Loucy (cell line): ENCODE results near the gene GLT1D1.

Experiments
- CTCF ChIP-seq: fragments of 200-600 bp; sonication (generic); conservative IDR thresholded peaks from 2 replicates; pipeline ENCODE4 v1.5.1; 2014; ENCODE audit warnings: mild to moderate bottlenecking, antibody characterized with exemption, low read length
- EZH2phosphoT487 ChIP-seq: fragments of 200-600 bp; IDR thresholded peaks from 2 replicates; pipeline ENCODE4 v1.6.1; 2018; ENCODE audit warnings: antibody characterized with exemption, mild to moderate bottlenecking, moderate library complexity, borderline replicate concordance

- no peak for TF ChIP-seq CTCF
- no peak for TF ChIP-seq EZH2phosphoT487
Measured at GRCh38 chr12:128863957-128864356, 10.7 kb downstream of the GLT1D1 start.
